Epithelial cell of proximal tubule (primary cell): Measurements from ENCODE around the gene TMEM255A. TPM values are rescaled to one million over a fixed set of nuclear protein-coding genes. Genes with fewer than 3 reads are reported as not detected.

Experiments used
- DNase-seq: peaks from one replicate; pipeline ENCODE4 v3.0.0-alpha.2; 2011; ENCODE audit warnings: low read depth
- H3K4me3 ChIP-seq: 2 replicates; pipeline ENCODE4 v1.5.1; 2011; ENCODE audit warnings: low read depth, mild to moderate bottlenecking, low read length
- CTCF ChIP-seq: conservative IDR thresholded peaks from 2 replicates; pipeline ENCODE4 v1.5.1; 2012; ENCODE audit warnings: low read depth, mild to moderate bottlenecking, low read length
- total RNA-seq: library from RNA; depleted of rRNA; stranded (reverse); fragments of >200 nt; gene quantifications from 2 replicates; pipeline ENCODE4 v1.2.3, GENCODE V29; 2015

Gene TMEM255A
- total RNA-seq, 1 donor from 2014 or later: 0.40 TPM

- DNase-seq: no peak
- no peak for TF ChIP-seq CTCF
- no peak overlapping the region for H3K4me3 ChIP-seq
These were observed 24.0 kb upstream of the TMEM255A start for GRCh38 chrX:120335289-120335688.

- no peak for TF ChIP-seq CTCF
These were observed 23.3 kb upstream of the TMEM255A start for GRCh38 chrX:120334603-120335002.

GRCh38 chrX:120334151-120334550 is 22.9 kb upstream of the TMEM255A start:
- DNase-seq: no peak
- no peak overlapping the region for H3K4me3 ChIP-seq

More at GRCh38 chrX:120334603-120335002, 23.3 kb upstream of the TMEM255A start:
- H3K4me3 ChIP-seq: no peak overlapping the region
- DNase-seq: no peak

GRCh38 chrX:120332394-120332793 is 21.1 kb upstream of the TMEM255A start:
- TF ChIP-seq CTCF: no peak

More at GRCh38 chrX:120334151-120334550, 22.9 kb upstream of the TMEM255A start:
- no peak for TF ChIP-seq CTCF

GRCh38 chrX:120331116-120331515 is 19.9 kb upstream of the TMEM255A start:
- TF ChIP-seq CTCF: no peak
- DNase-seq: no peak
- H3K4me3 ChIP-seq: no peak overlapping the region

More at GRCh38 chrX:120332394-120332793, 21.1 kb upstream of the TMEM255A start:
- H3K4me3 ChIP-seq: no peak overlapping the region
- DNase-seq: no peak

GRCh38 chrX:120321520-120322281 is 10.4 kb upstream of the TMEM255A start:
- DNase-seq: no peak
- TF ChIP-seq CTCF: no peak
- H3K4me3 ChIP-seq: no peak overlapping the region

GRCh38 chrX:120318411-120318810 is 7.2 kb upstream of the TMEM255A start:
- no peak for TF ChIP-seq CTCF
- DNase-seq: no peak
- no peak overlapping the region for H3K4me3 ChIP-seq
